Right cardiac atrium (tissue), 5 donors: ENCODE results near the gene SLC19A1. TPM values are rescaled to one million over a fixed set of nuclear protein-coding genes. Genes with fewer than 3 reads are reported as not detected.

ENCODE experiments used
- ATAC-seq, 2 donors: fragments of 200-7000 bp; cut with Tn5 transposase; one replicate each; pipeline versions ENCODE4 v1.8.0 to v1.9.1; 2020; ENCODE audit warnings: moderate library complexity in 2 of 2, mild to moderate bottlenecking in 1 of 2
- DNase-seq, 3 donors: peaks; one replicate each; pipeline ENCODE4 v3.0.0-alpha.2; 2020
- H3K27ac ChIP-seq: one replicate; pipeline ENCODE4 v1.5.1; 2013; ENCODE audit warnings: mild to moderate bottlenecking, low read length, control low read depth, moderate library complexity
- H3K27me3 ChIP-seq: one replicate; pipeline ENCODE4 v1.6.1; 2013; ENCODE audit not compliant: control insufficient read depth, insufficient read depth
- H3K4me1 ChIP-seq: one replicate; pipeline ENCODE4 v1.6.1; 2013; ENCODE audit warnings: low read length; ENCODE audit not compliant: control insufficient read depth, insufficient read depth
- H3K4me3 ChIP-seq: one replicate; pipeline ENCODE4 v1.5.1; 2013; ENCODE audit warnings: low read length, control low read depth
- H3K9me3 ChIP-seq: one replicate; pipeline ENCODE4 v1.6.1; 2013; ENCODE audit warnings: low read length; ENCODE audit not compliant: control insufficient read depth
- WGBS: extraction: QIAGEN DNeasy Blood & Tissue Kit; methylation state at CpG from one replicate; pipeline ENCODE4 v1.1.7; 2013; 5-methylcytosine and 5-hydroxymethylcytosine counted together
- intact Hi-C, 4 donors: fragments of 100-400 bp; cut with DNase I; formaldehyde crosslinking; loops; one replicate each; pipeline versions ENCODE4 v1.11.0 to v1.14.0; 2022 to 2023
- polyA plus RNA-seq: library from polyadenylated mRNA; stranded (reverse); fragments of 200-250 nt; gene quantifications from one replicate; pipeline ENCODE4 v1.2.3, GENCODE V29; 2013
- total RNA-seq, 4 donors: library from RNA; stranded (reverse); fragmentation: NEBNext Ultra II Directional; extraction: Animal tissue kit (Norgen Biotek cat#: 25700); gene quantifications; one replicate each; pipeline ENCODE4 v1.2.1, GENCODE V29; 2021
- donor health status: healthy with polysubstance abuse.
- donor health status: DM: no; HTN: yes; CAD: no.
- donor health status: DM: no; HTN: no; CAD: no.
- donor health status: DM: no; HTN: yes; CAD: no; lungs with severe emphysema.
- donor health status: DM: yes; HTN: yes; CAD: no.

The SLC19A1 gene
- total and polyA plus RNA-seq, 5 donors, result 2.3 to 5.0 (median 3.9) TPM

GRCh38 chr21:45549626-45550463, 7.6 kb upstream of the SLC19A1 start:
- 68% methylated on average over 15 of the region's 15 CpGs for WGBS
- DNase-seq, result peak in 1 of 3 donors; percentile 61
- intact Hi-C loops, result loop anchor here in 2 of 4 donors (10.0 kb wide), 2 partner anchors 275 to 375 kb away; no protein-coding TSS in a partner anchor
- Histone ChIP-seq H3K9me3 (no peaks in the 10 kb centered on the region), H3K27me3 (no peaks in the 10 kb centered on the region), H3K4me1 (no peaks in the 10 kb centered on the region), H3K27ac (no peak overlapping the region), H3K4me3 (no peak overlapping the region)
- ATAC-seq, result no peak

- no peaks in the 10 kb centered on the region for H3K9me3 ChIP-seq
- WGBS, result 86% methylated on average over 9 of the region's 9 CpGs
- intact Hi-C loops, result no loop called here
- H3K27ac ChIP-seq, result no peak overlapping the region
- no peak for ATAC-seq
- no peaks in the 10 kb centered on the region for H3K4me1 ChIP-seq
- H3K4me3 ChIP-seq, result no peak overlapping the region
- H3K27me3 ChIP-seq, result no peaks in the 10 kb centered on the region
- peak in 1 of 3 donors; percentile 17 for DNase-seq
Measured at GRCh38 chr21:45548711-45549491, 6.7 kb upstream of the SLC19A1 start.

GRCh38 chr21:45547545-45547900, 5.3 kb upstream of the SLC19A1 start:
- DNase-seq (no peak), ATAC-seq (no peak)
- Histone ChIP-seq H3K9me3 (no peaks in the 10 kb centered on the region), H3K4me3 (no peak overlapping the region), H3K4me1 (no peaks in the 10 kb centered on the region), H3K27ac (no peak overlapping the region), H3K27me3 (no peaks in the 10 kb centered on the region)
- 85% methylated on average over 3 of the region's 3 CpGs for WGBS
- intact Hi-C loops, result no loop called here

- Histone ChIP-seq H3K27ac (no peak overlapping the region), H3K4me3 (no peak overlapping the region), H3K27me3 (no peaks in the 10 kb centered on the region), H3K4me1 (no peaks in the 10 kb centered on the region), H3K9me3 (no peaks in the 10 kb centered on the region)
- 83% methylated on average over 16 of the region's 16 CpGs for WGBS
- intact Hi-C loops, result no loop called here
- ATAC-seq, result no peak
- peak in 1 of 3 donors; percentile 11 for DNase-seq
Measured at GRCh38 chr21:45546636-45547544, 4.7 kb upstream of the SLC19A1 start.

- DNase-seq (peak in 2 of 3 donors; percentile 30 to 32), ATAC-seq (no peak)
- Histone ChIP-seq H3K4me3 (no peak overlapping the region), H3K9me3 (no peaks in the 10 kb centered on the region), H3K27ac (no peak overlapping the region), H3K27me3 (no peaks in the 10 kb centered on the region), H3K4me1 (no peaks in the 10 kb centered on the region)
- WGBS, result 88% methylated on average over 22 of the region's 22 CpGs
- intact Hi-C loops, result no loop called here
Measured at GRCh38 chr21:45545691-45546531, 3.7 kb upstream of the SLC19A1 start.

- peak in 1 of 3 donors; percentile 12 for DNase-seq
Measured at GRCh38 chr21:45545236-45545570, 3.0 kb upstream of the SLC19A1 start.

GRCh38 chr21:45544449-45545235, 2.4 kb upstream of the SLC19A1 start:
- Histone ChIP-seq H3K27ac (no peak overlapping the region), H3K27me3 (no peaks in the 10 kb centered on the region), H3K4me1 (no peaks in the 10 kb centered on the region), H3K4me3 (no peak overlapping the region), H3K9me3 (no peaks in the 10 kb centered on the region)
- 90% methylated on average over 18 of the region's 18 CpGs for WGBS
- ATAC-seq (no peak), DNase-seq (peak in 2 of 3 donors; percentile 28 to 46)
- intact Hi-C loops, result no loop called here

More at GRCh38 chr21:45545236-45545570, 3.0 kb upstream of the SLC19A1 start:
- intact Hi-C loops, result no loop called here
- ATAC-seq, result no peak
- Histone ChIP-seq H3K9me3 (no peaks in the 10 kb centered on the region), H3K4me1 (no peaks in the 10 kb centered on the region), H3K27me3 (no peaks in the 10 kb centered on the region), H3K4me3 (no peak overlapping the region), H3K27ac (no peak overlapping the region)
- 93% methylated on average over 6 of the region's 6 CpGs for WGBS

GRCh38 chr21:45543710-45544448, 1.6 kb upstream of the SLC19A1 start:
- H3K27me3 ChIP-seq, result no peaks in the 10 kb centered on the region
- peak in 2 of 3 donors; percentile 55 to 63 for DNase-seq
- no peaks in the 10 kb centered on the region for H3K9me3 ChIP-seq
- 74% methylated on average over 23 of the region's 23 CpGs for WGBS
- intact Hi-C loops, result no loop called here
- no peak overlapping the region for H3K4me3 ChIP-seq
- ATAC-seq, result no peak
- H3K27ac ChIP-seq, result no peak overlapping the region
- H3K4me1 ChIP-seq, result no peaks in the 10 kb centered on the region

GRCh38 chr21:45543371-45543709, 1.1 kb upstream of the SLC19A1 start:
- Histone ChIP-seq H3K4me3 (no peak overlapping the region), H3K9me3 (no peaks in the 10 kb centered on the region), H3K4me1 (no peaks in the 10 kb centered on the region), H3K27ac (no peak overlapping the region), H3K27me3 (no peaks in the 10 kb centered on the region)
- ATAC-seq, result peak in 1 of 2 donors; percentile 1
- intact Hi-C loops, result no loop called here
- 83% methylated on average over 11 of the region's 11 CpGs for WGBS
- DNase-seq, result peak in 2 of 3 donors; percentile 50
